PC-3 (cell line): ENCODE data around the gene KCNJ5. TPM values are rescaled to one million over a fixed set of nuclear protein-coding genes. Genes with fewer than 3 reads are reported as not detected.

Experiments used
- ATAC-seq: fragments of 200-7000 bp; cut with Tn5 transposase; 2 replicates; pipeline ENCODE4 v1.9.1; 2020; ENCODE audit warnings: mild to moderate bottlenecking, moderate library complexity
- BruUV-seq: library from RNA; stranded (reverse); fragments of 400-500 nt; replicated peaks from 2 replicates; lab custom pipeline; 2021; lab: Mats Ljungman, UMichigan
- CTCF ChIA-PET: fragments of 300-600 bp; sonication (Branson Sonifier 250); formaldehyde crosslinking; loops from one replicate; lab custom pipeline; 2022; ENCODE audit warnings: antibody characterized with exemption; lab: Charles Lee
- POLR2A ChIA-PET: fragments of 300-600 bp; sonication (Branson Sonifier 250); formaldehyde crosslinking; loops from one replicate; lab custom pipeline; 2022; ENCODE audit warnings: antibody characterized with exemption; ENCODE audit not compliant: unreplicated experiment; lab: Charles Lee
- DNase-seq: peaks from one replicate; pipeline ENCODE4 v3.0.0-alpha.2; 2015
- H2AFZ ChIP-seq: fragments of 300-600 bp; sonication (generic); 2 replicates; pipeline ENCODE4 v1.6.0; 2016; ENCODE audit warnings: antibody characterized with exemption, low read length
- H3F3A ChIP-seq: fragments of 300-600 bp; sonication (generic); one replicate; pipeline ENCODE4 v1.6.0; 2017; ENCODE audit warnings: antibody characterized with exemption, low read length, control low read depth, mild to moderate bottlenecking; ENCODE audit not compliant: unreplicated experiment
- H3K27ac ChIP-seq: fragments of 300-600 bp; sonication (generic); 2 replicates; pipeline ENCODE4 v1.5.1; 2016; ENCODE audit warnings: mild to moderate bottlenecking, low read length
- H3K27me3 ChIP-seq: fragments of 300-600 bp; sonication (generic); 2 replicates; pipeline ENCODE4 v1.6.1; 2016; ENCODE audit warnings: low read length, mixed read lengths
- H3K36me3 ChIP-seq: fragments of 300-600 bp; sonication (generic); 2 replicates; pipeline ENCODE4 v1.6.1; 2016; ENCODE audit warnings: low read depth, mixed run types, low read length, mixed read lengths
- H3K4me1 ChIP-seq: fragments of 300-600 bp; sonication (generic); 2 replicates; pipeline ENCODE4 v1.5.1; 2016; ENCODE audit warnings: low read length; ENCODE audit not compliant: insufficient read depth
- H3K4me2 ChIP-seq: fragments of 300-600 bp; sonication (generic); 2 replicates; pipeline ENCODE4 v1.6.0; 2016; ENCODE audit warnings: low read length
- H3K4me3 ChIP-seq: fragments of 300-600 bp; sonication (generic); 2 replicates; pipeline ENCODE4 v1.5.1; 2016; ENCODE audit warnings: mild to moderate bottlenecking, low read length, mixed read lengths
- H3K79me2 ChIP-seq: fragments of 300-600 bp; sonication (generic); 2 replicates; pipeline ENCODE4 v1.6.1; 2017; ENCODE audit warnings: low read length, mixed read lengths
- H3K9ac ChIP-seq: fragments of 300-600 bp; sonication (generic); 2 replicates; pipeline ENCODE4 v1.6.0; 2016; ENCODE audit warnings: mild to moderate bottlenecking, low read length
- H3K9me2 ChIP-seq: fragments of 300-600 bp; sonication (generic); replicated peaks from 2 replicates; pipeline ENCODE4 v1.6.1; 2016; ENCODE audit warnings: mixed run types, low read length, mixed read lengths
- H3K9me3 ChIP-seq: fragments of 300-600 bp; sonication (generic); 2 replicates; pipeline ENCODE4 v1.6.1; 2016; ENCODE audit warnings: low read length, mixed read lengths
- H4K20me1 ChIP-seq: fragments of 300-600 bp; sonication (generic); 2 replicates; pipeline ENCODE4 v1.6.1; 2016; ENCODE audit warnings: low read length, mixed read lengths
- EZH2 ChIP-seq: fragments of 300-600 bp; sonication (generic); IDR thresholded peaks from one replicate; pipeline ENCODE4 v1.6.1; 2017; ENCODE audit warnings: antibody characterized with exemption, mild to moderate bottlenecking, low read length; ENCODE audit not compliant: unreplicated experiment
- EZH2phosphoT487 ChIP-seq: fragments of 300-600 bp; sonication (generic); IDR thresholded peaks from 2 replicates; pipeline ENCODE4 v1.6.1; 2018; ENCODE audit warnings: mild to moderate bottlenecking, antibody characterized with exemption, low read length, borderline replicate concordance
- intact Hi-C: fragments of 100-400 bp; cut with micrococcal nuclease; formaldehyde crosslinking; loops from 2 replicates; pipeline ENCODE4 v1.9.0; 2023
- total RNA-seq: library from RNA; depleted of rRNA; stranded (reverse); fragments of >200 nt; gene quantifications from 2 replicates; pipeline ENCODE4 v1.2.3, GENCODE V29; 2014
- TF ChIP-seq, protein P1 (sequence below): fragments of 300-600 bp; sonication (generic); conservative IDR thresholded peaks from 2 replicates; pipeline ENCODE4 v1.5.1; 2017; ENCODE audit warnings: antibody characterized with exemption, low read depth, mild to moderate bottlenecking, low read length

KCNJ5 gene
- total RNA-seq, 1 experiment from 2014 or later, result not detected

DNA sequence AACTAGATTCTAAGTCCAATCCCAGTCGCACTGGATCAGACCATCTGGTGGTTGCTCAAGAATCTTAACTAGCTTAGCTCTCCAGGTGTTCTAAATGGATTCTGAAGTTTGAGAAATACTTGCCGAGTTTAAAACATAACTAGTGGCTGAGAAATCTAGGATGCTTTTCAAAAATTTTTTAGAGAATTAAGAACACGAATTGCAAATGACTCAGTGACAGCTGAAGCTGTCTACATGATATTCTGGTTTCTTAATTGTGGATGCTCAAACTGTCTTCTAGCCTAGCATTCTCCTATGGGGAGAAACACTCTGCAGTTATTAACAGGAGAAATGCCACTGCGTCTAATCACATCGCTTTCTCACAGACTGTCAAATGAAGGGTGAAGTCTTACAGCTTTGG is 71.7 kb downstream of the KCNJ5 start:
- no peaks in the 10 kb centered on the region for H3K9me2 ChIP-seq
- ATAC-seq (no peak), DNase-seq (no peak)
- no peaks in the 10 kb centered on the region for H3K27me3 ChIP-seq
- intact Hi-C loops, result no loop called here
- H3F3A ChIP-seq, result no peaks in the 10 kb centered on the region
- CTCF ChIA-PET, result no interaction called here
- no peak overlapping the region for H2AFZ ChIP-seq
- no peak overlapping the region for H3K9ac ChIP-seq
- no peaks in the 10 kb centered on the region for H3K9me3 ChIP-seq
- H4K20me1 ChIP-seq, result no peaks in the 10 kb centered on the region
- no peaks in the 10 kb centered on the region for H3K36me3 ChIP-seq
- POLR2A ChIA-PET, result no interaction called here
- no peaks in the 10 kb centered on the region for H3K4me1 ChIP-seq
- no peak overlapping the region for H3K27ac ChIP-seq
- H3K4me2 ChIP-seq, result no peak overlapping the region
- H3K4me3 ChIP-seq, result no peak overlapping the region
- BruUV-seq, result no TSS peak
- no peak for TF ChIP-seq EZH2phosphoT487
- TF ChIP-seq, protein P1, sequence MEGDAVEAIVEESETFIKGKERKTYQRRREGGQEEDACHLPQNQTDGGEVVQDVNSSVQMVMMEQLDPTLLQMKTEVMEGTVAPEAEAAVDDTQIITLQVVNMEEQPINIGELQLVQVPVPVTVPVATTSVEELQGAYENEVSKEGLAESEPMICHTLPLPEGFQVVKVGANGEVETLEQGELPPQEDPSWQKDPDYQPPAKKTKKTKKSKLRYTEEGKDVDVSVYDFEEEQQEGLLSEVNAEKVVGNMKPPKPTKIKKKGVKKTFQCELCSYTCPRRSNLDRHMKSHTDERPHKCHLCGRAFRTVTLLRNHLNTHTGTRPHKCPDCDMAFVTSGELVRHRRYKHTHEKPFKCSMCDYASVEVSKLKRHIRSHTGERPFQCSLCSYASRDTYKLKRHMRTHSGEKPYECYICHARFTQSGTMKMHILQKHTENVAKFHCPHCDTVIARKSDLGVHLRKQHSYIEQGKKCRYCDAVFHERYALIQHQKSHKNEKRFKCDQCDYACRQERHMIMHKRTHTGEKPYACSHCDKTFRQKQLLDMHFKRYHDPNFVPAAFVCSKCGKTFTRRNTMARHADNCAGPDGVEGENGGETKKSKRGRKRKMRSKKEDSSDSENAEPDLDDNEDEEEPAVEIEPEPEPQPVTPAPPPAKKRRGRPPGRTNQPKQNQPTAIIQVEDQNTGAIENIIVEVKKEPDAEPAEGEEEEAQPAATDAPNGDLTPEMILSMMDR, result no peak
- no peak for TF ChIP-seq EZH2
- H3K79me2 ChIP-seq, result no peaks in the 10 kb centered on the region

DNA sequence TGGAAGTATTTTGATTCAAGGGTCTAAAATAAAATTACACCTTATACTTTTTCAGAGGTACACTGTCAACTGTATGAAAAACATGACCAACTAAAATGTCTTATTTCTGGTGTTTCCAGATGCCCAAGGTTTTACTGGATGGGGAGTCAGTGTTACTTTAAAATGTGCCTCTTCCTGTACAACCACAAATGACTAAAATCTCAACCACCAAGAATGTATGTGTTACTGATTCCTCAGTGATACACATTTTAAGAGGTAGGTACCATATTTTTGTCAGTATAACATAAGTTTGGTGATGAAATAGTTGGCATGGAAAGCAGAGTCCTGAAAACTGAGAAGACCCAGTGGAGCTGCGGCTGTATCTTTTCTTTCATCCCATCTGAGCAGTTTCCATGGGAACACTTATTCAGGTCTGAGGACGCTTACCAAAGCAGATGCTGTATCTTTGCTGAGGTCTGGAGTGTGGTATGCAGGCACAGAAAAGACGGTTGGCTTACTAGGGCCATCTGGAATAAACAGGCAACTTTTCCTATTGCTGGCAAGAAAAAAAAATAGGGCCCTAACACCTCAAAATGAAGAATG is 72.7 kb downstream of the KCNJ5 start:
- Histone ChIP-seq H3K4me1 (no peaks in the 10 kb centered on the region), H3K9ac (no peak overlapping the region), H3K4me2 (no peak overlapping the region), H3K4me3 (no peak overlapping the region), H3K36me3 (peaks cover 3% of the 10 kb centered on the region; the same call in 1 of the 2 replicates), H3K27ac (no peak overlapping the region), H3F3A (no peaks in the 10 kb centered on the region), H4K20me1 (no peaks in the 10 kb centered on the region), H2AFZ (no peak overlapping the region), H3K27me3 (no peaks in the 10 kb centered on the region), H3K79me2 (no peaks in the 10 kb centered on the region), H3K9me2 (no peaks in the 10 kb centered on the region), H3K9me3 (no peaks in the 10 kb centered on the region)
- ChIA-PET POLR2A (no interaction called here), CTCF (no interaction called here)
- ATAC-seq, result no peak
- intact Hi-C loops, result no loop called here
- TF ChIP-seq EZH2phosphoT487 (no peak), EZH2 (no peak)
- TF ChIP-seq, protein P1, result no peak
- BruUV-seq, result no TSS peak
- no peak for DNase-seq

DNA sequence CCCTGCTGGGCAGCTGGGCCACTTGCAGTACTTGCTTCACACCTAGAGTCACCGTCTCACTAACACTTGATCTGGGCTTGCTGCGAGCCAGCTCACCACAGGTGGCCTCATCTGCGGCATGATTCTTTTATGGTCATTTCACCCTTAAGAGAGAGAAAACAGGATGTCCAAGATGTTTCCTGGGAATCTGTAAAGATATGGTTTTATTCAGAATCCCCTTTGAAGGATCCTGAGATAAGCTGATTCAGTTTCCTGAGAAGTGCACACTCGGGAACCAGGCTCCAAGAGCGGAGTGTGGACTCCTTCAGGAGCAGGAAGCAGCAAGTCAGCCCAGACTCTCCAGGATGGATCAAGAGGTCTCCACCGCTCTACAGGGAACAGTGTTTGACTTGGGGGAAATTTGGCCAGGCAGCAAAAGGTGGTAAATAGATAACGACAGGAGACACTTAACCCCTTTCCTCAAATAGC is 73.3 kb downstream of the KCNJ5 start:
- Histone ChIP-seq H3K4me3 (no peak overlapping the region), H3K79me2 (no peaks in the 10 kb centered on the region), H3K9me3 (no peaks in the 10 kb centered on the region), H3K4me1 (no peaks in the 10 kb centered on the region), H3K4me2 (no peak overlapping the region), H3K27ac (no peak overlapping the region), H3K9me2 (no peaks in the 10 kb centered on the region), H3K9ac (no peak overlapping the region), H3K36me3 (peaks cover 3% of the 10 kb centered on the region; the same call in 1 of the 2 replicates), H3K27me3 (no peaks in the 10 kb centered on the region), H4K20me1 (no peaks in the 10 kb centered on the region), H3F3A (no peaks in the 10 kb centered on the region), H2AFZ (no peak overlapping the region)
- POLR2A ChIA-PET, result no interaction called here
- TF ChIP-seq EZH2phosphoT487, result no peak
- TF ChIP-seq, protein P1, result no peak
- no peak for TF ChIP-seq EZH2
- BruUV-seq, result no TSS peak
- intact Hi-C loops, result no loop called here
- no peak for ATAC-seq
- CTCF ChIA-PET, result no interaction called here
- no peak for DNase-seq
